Measurements from ENCODE around the gene MBD3L2B.

The MBD3L2B gene

DNA sequence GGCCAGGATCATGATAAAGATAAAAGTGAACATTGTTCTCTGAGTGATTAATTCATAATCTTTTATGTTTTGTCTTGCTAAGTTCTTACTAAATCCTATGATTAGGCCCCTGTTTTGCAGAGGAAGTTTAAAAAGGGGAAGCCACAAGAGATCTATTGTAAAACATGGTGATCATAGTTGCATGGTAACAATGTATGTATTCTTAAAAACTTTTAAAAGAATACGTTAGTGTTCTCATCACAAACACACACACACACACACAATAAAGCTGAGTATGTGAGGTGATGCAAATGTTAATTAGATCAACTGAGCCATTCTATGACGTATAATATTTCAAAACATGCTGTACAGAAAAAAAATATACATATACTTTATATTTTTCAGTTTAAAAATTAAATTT, 51.2 kb downstream of the MBD3L2B start:
- DNase-seq (ENCODE audit: low spot score), result no peak
- TF ChIP-seq, protein P1, sequence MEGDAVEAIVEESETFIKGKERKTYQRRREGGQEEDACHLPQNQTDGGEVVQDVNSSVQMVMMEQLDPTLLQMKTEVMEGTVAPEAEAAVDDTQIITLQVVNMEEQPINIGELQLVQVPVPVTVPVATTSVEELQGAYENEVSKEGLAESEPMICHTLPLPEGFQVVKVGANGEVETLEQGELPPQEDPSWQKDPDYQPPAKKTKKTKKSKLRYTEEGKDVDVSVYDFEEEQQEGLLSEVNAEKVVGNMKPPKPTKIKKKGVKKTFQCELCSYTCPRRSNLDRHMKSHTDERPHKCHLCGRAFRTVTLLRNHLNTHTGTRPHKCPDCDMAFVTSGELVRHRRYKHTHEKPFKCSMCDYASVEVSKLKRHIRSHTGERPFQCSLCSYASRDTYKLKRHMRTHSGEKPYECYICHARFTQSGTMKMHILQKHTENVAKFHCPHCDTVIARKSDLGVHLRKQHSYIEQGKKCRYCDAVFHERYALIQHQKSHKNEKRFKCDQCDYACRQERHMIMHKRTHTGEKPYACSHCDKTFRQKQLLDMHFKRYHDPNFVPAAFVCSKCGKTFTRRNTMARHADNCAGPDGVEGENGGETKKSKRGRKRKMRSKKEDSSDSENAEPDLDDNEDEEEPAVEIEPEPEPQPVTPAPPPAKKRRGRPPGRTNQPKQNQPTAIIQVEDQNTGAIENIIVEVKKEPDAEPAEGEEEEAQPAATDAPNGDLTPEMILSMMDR (IDR thresholded peaks at IDR 0.05; ENCODE audit: borderline replicate concordance, control extremely low read depth, extremely low read depth, insufficient read depth, missing control alignments), result no peak
- in situ Hi-C loops (cut with MboI; ENCODE audit: low sequenced_read_pairs, unreplicated experiment), result no loop called here

DNA sequence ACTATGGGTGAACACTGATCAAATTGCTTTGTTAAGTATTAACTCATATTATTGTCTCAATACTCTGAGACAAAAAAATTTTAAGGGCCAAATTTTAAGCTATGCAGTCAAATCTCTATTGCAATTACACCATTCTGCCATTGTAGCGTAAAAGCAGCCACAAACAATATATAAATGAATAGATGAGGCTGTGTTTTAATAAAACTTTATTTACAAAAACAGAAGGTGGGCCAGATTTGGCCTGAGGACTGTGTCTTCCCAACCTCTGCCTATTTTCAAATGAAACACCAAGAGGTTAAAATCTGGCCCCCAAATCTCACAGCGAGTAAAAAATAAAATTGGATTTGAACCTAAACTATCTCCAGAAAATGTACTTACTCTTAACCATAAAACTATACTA, 51.7 kb downstream of the MBD3L2B start:
- DNase-seq (ENCODE audit: low spot score), result no peak
- TF ChIP-seq, protein P1 (IDR thresholded peaks at IDR 0.05; ENCODE audit: borderline replicate concordance, control extremely low read depth, extremely low read depth, insufficient read depth, missing control alignments), result no peak
- in situ Hi-C loops (cut with MboI; ENCODE audit: low sequenced_read_pairs, unreplicated experiment), result no loop called here

Measured in GM13976 (cell line).